ENCODE data around the gene CDH5.
"Not testable (repeated sequence)": the region's sequence is repeated elsewhere in the genome, so short reads cannot be mapped to it uniquely, and the experiment has no call there.

The CDH5 gene, protein sequence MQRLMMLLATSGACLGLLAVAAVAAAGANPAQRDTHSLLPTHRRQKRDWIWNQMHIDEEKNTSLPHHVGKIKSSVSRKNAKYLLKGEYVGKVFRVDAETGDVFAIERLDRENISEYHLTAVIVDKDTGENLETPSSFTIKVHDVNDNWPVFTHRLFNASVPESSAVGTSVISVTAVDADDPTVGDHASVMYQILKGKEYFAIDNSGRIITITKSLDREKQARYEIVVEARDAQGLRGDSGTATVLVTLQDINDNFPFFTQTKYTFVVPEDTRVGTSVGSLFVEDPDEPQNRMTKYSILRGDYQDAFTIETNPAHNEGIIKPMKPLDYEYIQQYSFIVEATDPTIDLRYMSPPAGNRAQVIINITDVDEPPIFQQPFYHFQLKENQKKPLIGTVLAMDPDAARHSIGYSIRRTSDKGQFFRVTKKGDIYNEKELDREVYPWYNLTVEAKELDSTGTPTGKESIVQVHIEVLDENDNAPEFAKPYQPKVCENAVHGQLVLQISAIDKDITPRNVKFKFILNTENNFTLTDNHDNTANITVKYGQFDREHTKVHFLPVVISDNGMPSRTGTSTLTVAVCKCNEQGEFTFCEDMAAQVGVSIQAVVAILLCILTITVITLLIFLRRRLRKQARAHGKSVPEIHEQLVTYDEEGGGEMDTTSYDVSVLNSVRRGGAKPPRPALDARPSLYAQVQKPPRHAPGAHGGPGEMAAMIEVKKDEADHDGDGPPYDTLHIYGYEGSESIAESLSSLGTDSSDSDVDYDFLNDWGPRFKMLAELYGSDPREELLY

DNA sequence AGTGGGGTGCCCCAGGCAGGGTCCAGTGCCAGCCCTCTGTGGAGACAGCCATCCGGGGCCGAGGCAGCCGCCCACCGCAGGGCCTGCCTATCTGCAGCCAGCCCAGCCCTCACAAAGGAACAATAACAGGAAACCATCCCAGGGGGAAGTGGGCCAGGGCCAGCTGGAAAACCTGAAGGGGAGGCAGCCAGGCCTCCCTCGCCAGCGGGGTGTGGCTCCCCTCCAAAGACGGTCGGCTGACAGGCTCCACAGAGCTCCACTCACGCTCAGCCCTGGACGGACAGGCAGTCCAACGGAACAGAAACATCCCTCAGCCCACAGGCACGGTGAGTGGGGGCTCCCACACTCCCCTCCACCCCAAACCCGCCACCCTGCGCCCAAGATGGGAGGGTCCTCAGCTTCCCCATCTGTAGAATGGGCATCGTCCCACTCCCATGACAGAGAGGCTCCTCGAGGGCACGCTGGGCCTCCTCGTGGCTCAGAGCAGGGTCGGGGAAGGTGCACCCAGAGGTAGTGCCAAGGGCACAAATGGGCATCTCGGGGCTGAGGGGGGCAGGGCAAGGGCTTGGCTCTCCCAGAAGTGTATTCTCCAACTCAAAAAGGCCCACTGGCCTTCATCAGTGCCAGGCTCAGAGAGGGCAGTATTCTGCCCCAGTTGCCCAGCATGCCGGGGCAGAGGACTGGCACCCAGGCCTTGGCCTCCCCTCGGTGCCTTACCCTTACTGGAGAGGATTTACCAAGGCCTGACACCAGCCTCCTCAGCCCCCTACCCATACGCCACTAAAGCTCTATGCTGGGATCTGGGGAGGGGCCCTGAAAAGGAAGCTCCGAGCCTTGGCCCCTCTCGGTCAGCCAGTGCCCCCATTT, at the start of gene CDH5:
Gene CDH5 (plus strand): TSS at position 259 of the 867 bp plus-strand sequence. CDS start 12,647 bp downstream, outside the sequence.
- DNase-seq, result no peak

DNA sequence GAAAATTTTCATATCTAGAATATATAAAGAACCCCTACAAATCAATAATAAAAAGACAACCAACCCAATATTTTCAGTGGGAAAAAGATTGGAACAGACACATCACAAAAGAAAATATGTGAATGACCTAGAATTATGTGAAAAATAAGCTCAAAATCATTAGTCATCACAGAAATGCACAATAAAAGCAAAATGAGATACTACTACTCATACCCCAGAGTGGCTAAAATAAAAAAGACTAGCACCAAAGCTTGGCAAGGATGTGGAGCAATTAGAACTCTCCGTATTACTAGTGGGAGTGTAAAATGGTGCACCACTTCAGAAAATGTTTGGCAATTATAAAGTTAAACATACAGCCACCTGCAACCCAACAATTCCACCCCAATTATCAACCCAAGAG, 48.0 kb upstream of the CDH5 start:
- no peak for DNase-seq

DNA sequence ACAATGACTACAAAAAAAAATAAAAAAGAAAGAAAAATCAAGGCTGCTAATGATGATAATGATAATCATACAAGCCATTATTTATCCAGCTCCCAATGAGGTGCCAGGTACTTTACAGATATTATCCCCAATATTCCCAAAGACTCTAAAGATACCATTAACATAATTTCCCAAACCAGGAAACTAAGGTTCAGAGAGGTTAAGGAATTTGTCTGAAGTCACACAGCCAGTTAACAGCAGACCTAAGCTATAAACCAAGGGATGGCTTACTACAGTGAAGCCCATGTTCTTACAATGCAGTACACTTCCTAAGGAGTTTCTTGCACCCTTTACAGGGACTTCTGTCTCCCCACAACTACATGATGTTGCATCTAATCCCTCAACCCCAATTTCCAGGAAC, 45.7 kb upstream of the CDH5 start:
- no peak for DNase-seq

- DNase-seq, result no peak
These were observed 44.3 kb upstream of the CDH5 start for GRCh38 chr16:66322174-66322573.

DNA sequence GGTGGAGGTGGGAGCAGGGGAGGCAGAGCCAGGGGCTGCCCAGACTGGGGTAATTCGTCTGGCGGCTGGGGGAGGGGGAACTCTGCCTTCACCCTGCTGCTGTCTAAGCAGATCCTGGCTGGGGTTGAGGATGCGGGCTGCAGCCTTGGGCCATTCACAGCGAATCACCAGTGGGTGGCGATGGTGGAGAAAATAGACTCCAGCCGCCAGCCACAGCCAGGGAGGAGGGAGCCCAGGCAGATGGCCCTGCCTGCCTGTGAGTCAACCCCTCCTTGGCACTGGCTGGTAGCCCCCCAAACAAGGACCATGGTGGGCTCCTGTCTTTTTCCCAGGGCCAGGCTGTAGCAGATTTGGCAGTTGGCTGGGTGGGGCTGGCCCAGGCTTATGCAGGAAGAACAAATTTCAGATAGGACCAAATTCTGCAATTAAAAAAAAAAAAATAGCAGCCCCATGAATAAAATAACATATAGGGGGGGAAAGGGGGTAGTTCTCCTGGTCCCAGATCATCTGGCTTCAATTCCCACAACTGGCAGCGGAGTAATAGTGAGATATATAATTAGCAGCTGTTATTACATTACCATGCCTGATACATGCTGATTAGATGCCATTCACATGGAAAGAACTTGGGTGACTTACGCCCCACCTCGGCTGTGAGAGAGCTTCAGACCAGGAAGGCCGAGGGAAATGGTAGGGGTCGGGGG, 41.5 kb upstream of the CDH5 start:
- DNase-seq, result no peak

DNA sequence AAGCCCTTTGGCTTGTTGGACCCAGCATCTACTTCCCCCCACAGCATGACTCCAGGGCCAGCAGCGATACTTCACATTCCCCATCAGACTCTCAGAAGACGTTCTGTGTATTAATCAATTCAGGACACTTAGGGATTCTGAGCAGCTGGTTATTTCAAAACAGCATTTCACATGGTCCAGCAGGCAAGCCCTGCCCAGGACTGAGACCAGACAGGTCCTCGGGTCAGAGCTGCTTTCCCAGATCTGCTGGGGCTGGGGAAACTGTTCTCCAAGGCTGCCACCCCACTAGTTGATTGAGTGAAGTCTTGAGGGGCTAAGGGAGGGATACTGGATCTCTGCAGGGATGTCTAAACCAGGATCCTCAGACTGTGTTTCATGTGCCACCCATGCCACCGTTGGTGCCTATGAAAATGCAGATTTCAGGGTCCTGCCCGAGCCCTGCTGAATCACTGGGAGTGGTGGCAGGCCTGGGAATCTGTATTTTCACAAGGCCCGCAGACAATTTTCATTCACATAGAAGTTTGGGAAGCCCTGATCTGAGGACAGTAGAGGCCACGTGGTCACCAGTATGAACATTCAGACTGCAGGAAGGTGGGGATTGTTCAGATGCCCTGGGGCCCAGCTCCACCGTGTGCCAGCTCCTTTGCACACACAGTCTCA, 40.6 kb upstream of the CDH5 start:
- no peak for DNase-seq

DNA sequence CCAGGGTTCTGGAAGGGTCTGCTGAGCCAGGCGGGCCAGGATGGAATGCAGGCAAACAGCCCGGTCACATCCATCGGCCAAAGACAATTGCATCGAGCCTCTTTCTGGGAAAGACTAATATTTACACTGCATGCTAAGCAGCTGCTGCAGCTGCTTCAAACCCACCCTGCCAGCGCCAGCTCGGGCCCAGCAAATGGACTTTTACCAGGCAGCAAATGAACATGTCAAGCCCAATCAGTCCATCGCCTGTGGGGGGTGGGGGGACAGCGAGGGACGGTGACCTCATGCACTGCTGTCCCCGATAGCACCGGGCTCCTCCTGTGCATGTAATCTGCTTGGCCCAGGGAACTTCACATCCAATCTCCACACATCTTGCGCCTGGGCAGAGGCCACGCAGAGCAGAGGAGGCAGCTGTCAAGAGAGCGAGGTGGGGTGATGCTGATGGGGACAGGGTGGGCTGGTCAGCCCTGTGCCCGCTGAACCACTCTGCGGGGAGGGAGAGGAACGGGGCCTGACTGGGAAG, 39.4 kb upstream of the CDH5 start:
- DNase-seq, result no peak

DNA sequence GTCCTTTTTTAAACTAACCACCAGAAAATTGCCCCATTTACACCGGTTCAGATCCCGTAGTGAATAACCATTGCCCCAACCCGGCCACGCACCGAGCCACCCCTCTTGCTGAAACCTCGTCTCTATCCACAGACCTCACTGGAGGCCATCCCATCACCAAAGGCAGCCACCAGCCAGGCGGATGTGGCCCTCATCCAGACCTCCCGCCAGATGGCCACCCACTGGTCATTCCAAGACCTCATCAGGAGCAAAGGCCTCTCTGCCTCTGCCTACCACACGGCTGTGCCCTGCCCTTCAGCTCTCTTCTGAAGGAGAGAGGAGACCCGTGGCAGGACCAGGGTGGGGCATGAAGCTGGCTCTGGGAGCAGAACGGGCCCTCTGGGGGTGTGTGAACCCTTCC, 38.2 kb upstream of the CDH5 start:
- DNase-seq, result no peak

GRCh38 chr16:66331464-66331863, 35.0 kb upstream of the CDH5 start:
- not testable (repeated sequence) for DNase-seq

DNA sequence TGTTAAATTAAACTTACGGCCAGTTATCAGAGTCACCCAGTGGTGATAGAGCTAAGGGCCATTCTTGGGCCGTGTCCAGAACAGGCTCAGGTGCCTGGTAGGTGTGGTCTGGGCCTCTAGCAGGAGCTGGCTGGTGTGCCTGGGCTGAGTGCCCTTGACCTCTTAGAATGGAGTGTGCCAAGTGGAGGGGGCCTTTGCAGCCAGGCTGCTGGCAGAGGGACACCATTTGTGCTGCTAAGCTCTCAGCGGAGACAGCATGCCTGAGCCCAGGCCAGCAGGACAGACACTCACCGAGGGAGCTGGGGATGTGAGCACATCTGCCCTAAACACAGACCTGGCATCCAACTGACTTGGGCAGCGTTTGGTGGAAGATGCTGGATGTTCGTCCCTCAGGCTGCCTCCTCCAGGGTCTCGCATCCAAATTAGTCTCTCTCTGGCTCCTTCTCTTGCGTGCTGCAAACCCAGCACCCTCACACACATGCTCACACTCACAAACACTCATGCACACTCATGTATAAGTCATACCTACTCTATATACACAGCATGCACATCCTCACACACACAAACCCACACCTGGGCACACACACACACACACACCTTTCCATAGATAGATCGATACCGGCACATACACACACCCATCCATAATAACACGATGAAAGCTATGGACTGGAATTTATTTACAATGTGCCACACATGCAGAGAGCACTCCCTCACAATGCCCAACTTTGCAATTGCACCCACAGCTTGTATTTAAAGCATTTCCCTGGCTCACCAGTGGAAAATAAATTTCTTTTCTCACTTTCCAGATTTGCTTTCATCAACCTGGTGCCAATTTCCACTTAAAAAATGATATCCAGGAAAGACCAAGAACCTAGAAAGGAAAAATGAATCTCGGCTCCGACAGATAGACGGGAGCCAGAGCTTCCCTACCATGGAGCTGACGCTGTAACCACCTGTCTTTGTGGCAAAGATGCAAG, 33.6 kb upstream of the CDH5 start:
- DNase-seq, result no peak

GRCh38 chr16:66334853-66335574, 31.5 kb upstream of the CDH5 start:
- no peak for DNase-seq

DNA sequence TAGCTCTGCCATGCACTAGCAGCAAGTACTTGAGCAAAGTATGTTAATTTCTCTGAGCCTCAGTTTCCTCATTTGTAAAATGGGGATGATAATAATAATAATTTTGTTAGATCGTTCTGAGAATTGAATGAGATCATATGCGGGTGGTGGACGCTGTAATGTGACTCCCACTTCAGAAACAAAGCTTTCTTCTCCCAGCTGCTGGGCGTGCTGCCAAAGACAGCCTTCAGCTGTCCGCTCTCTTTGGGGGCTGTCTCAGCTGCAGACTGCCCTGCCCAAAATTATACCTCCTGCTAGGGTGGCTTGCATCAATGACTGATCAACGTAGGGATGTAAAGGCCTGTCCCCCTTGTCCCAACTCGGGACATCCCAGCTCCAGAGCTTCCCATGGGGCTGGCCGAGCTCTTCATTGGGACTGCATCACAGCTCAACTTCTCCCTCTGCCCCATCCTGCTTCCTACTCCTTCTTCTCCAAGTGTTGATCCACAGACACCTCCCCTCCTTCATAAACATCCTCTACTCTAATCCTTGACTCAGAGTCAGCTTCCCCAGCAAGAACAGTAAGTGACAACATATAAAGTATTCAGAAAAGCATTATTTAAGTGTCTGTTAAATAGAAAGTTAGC, 30.7 kb upstream of the CDH5 start:
- peak; percentile 51 for DNase-seq

DNA sequence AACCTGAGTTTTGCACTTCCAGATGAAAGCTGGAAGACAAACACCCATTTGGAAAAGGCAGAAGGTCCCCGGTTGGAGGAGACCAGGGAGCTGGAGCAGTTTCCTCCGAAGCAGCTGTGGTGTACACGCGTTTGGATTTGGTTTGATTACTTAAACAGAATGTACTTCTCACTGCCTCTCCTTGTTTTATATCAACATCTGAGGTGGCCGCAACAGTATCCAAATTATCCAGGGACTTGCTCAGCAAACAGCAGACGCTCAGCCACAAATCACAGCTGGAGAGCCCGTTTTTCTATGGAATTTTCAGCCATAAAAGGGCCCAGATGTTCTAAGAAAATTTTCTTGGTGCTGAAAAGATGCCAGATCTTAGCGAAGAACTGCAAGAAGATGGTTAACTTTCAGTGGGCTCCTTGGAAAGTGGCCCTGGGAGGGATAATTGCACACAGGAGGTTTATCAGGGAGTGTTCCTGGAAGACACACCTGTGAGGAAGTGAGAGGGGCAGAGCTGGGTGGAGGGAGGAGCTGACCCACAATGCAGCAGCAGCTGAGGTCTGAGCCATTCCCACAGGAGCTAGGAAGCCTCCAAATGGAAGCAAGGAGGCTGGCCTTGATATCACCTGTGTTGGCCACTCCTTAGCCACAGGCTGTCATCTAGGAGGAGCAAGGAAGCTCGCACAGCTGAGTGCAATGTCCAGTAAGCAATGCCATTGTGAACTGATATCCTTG, 28.9 kb upstream of the CDH5 start:
- DNase-seq, result no peak

DNA sequence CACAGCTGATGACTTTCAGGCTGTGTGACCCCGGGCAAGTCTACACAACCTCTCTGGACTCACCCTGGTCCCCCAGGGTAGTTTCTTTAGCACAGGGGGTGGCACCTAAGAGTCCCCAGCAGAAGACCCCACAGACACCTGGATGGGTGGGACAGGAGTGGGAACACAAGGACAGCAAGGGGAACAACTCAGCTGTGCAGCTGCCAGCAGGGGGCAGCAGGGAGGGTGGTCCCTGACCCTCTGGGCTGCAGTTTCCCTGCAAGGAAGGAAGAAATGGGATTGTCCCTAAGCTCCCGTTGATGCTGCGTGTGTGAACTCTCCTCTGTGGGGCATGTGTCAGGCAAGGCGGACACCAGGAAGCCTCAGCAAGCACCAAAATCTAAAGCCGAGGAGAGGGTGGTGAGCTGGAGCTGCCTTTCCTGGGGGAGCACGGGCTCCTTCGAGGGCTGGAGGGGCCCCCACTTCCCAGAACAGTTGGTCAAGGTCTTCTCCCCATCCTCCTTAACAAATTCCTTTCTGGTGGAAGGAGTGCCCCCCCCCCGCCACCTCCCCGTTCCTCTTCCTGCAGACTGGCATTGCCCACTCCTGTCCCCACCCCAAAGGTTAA, 24.1 kb upstream of the CDH5 start:
- DNase-seq, result no peak

- no peak for DNase-seq
These were observed 21.9 kb upstream of the CDH5 start for GRCh38 chr16:66344533-66345145.

DNA sequence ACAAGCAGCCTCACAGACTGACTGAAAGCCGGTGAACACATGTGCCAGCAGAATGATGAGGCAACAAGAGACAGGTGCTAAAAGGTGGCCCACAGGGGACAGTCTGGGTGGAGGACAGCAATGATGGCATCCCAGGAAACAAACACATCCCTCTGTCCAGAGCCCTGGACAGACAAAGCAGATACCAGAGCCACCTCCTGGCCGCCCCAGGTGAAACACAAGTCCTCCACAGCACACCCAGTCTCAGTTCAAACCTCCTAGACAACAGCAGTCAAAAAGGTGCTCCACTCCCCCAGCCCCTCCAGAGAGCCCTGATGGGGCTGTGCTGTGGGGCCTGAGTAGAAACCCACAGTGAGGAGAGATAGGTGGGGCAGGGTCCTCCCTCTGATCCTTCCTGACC, 20.3 kb upstream of the CDH5 start:
- DNase-seq, result no peak

- no peak for DNase-seq
These were observed 14.2 kb upstream of the CDH5 start for GRCh38 chr16:66352304-66352703.

- DNase-seq, result no peak
These were observed 13.4 kb upstream of the CDH5 start for GRCh38 chr16:66353055-66353454.
